Measurements from ENCODE around the gene PNCK.

GRCh38 chrX:153620576-153620975, 53.0 kb downstream of the PNCK start:
- TF ChIP-seq POLR2AphosphoS5 (IDR thresholded peaks at IDR 0.05; ENCODE audit: low read depth) = no peak
- no peak for TF ChIP-seq EZH2phosphoT487 (IDR thresholded peaks at IDR 0.05; ENCODE audit: unreplicated experiment)

All from GM23338 (cell line).